DOHH2 (cell line): ENCODE measurements around the gene DLEC1.

Experiments used
- CTCF ChIP-seq: fragments of 200-600 bp; sonication (generic); IDR thresholded peaks from one replicate; pipeline ENCODE4 v1.5.1; 2014; ENCODE audit warnings: antibody characterized with exemption, mild to moderate bottlenecking, low read depth, low read length; ENCODE audit not compliant: poor library complexity, severe bottlenecking
- EZH2phosphoT487 ChIP-seq: fragments of 200-600 bp; sonication (generic); IDR thresholded peaks from 2 replicates; pipeline ENCODE4 v1.6.1; 2017; ENCODE audit warnings: borderline replicate concordance, mild to moderate bottlenecking, antibody characterized with exemption, low read length, moderate library complexity, mixed read lengths

- TF ChIP-seq CTCF (no peak), EZH2phosphoT487 (no peak)
These were observed 46.5 kb upstream of the DLEC1 start for GRCh38 chr3:37992271-37993066.
